Neural cell (in vitro differentiated cells): ENCODE results near the gene ZFYVE26. TPM values are rescaled to one million over a fixed set of nuclear protein-coding genes. Genes with fewer than 3 reads are reported as not detected.

Experiments used
- H2AFZ ChIP-seq: fragments of 200-600, 300-800 bp; sonication (generic), shearing (Covaris generic); 2 replicates; pipeline ENCODE4 v1.6.0; 2014; ENCODE audit warnings: low read depth, mild to moderate bottlenecking, antibody characterized with exemption, low read length, moderate library complexity
- H3F3A ChIP-seq: fragments of 200-600 bp; shearing (Covaris generic); 2 replicates; pipeline ENCODE4 v1.6.1; 2016; ENCODE audit warnings: mild to moderate bottlenecking, moderate library complexity, mixed read lengths, antibody characterized with exemption, low read length; ENCODE audit not compliant: insufficient read depth, poor library complexity, severe bottlenecking
- H3K27ac ChIP-seq: fragments of 200-600, 300-800 bp; sonication (generic), shearing (Covaris generic); 2 replicates; pipeline ENCODE4 v1.5.1; 2014; ENCODE audit warnings: mild to moderate bottlenecking, low read length, moderate library complexity
- H3K27me3 ChIP-seq: fragments of 300-800, 200-600 bp; sonication (generic), shearing (Covaris generic); 2 replicates; pipeline ENCODE4 v1.6.0; 2014; ENCODE audit warnings: mild to moderate bottlenecking, low read depth, low read length, moderate library complexity; ENCODE audit not compliant: insufficient read depth
- H3K36me3 ChIP-seq: fragments of 300-800, 200-600 bp; sonication (generic), shearing (Covaris generic); 2 replicates; pipeline ENCODE4 v1.5.1; 2014; ENCODE audit warnings: mild to moderate bottlenecking, antibody characterized with exemption, low read length, moderate library complexity; ENCODE audit not compliant: insufficient read depth
- H3K4me2 ChIP-seq: fragments of 300-800, 200-600 bp; sonication (generic), shearing (Covaris generic); 2 replicates; pipeline ENCODE4 v1.6.0; 2014; ENCODE audit warnings: mild to moderate bottlenecking, low read length
- H3K4me3 ChIP-seq: fragments of 300-800, 200-600 bp; sonication (generic), shearing (Covaris generic); 2 replicates; pipeline ENCODE4 v1.5.1; 2014; ENCODE audit warnings: mild to moderate bottlenecking, low read length, moderate library complexity
- H3K79me2 ChIP-seq: fragments of 200-600 bp; shearing (Covaris generic); replicated peaks from 2 replicates; pipeline ENCODE4 v1.6.0; 2014; ENCODE audit warnings: mild to moderate bottlenecking, low read length, moderate library complexity; ENCODE audit not compliant: insufficient read depth
- H3K9ac ChIP-seq: fragments of 300-800, 200-600 bp; sonication (generic), shearing (Covaris generic); 2 replicates; pipeline ENCODE4 v1.6.1; 2016; ENCODE audit warnings: mild to moderate bottlenecking, low read length, mixed read lengths
- H3K9me2 ChIP-seq: fragments of 200-600 bp; shearing (Covaris generic); 2 replicates; pipeline ENCODE4 v1.6.1; 2016; ENCODE audit warnings: mild to moderate bottlenecking, low read length, mixed read lengths; ENCODE audit not compliant: insufficient read depth
- H3K9me3 ChIP-seq: fragments of 200-600, 300-800 bp; sonication (generic), shearing (Covaris generic); 2 replicates; pipeline ENCODE4 v1.6.1; 2016; ENCODE audit warnings: mild to moderate bottlenecking, mixed run types, low read length, moderate library complexity, mixed read lengths
- H4K20me1 ChIP-seq: fragments of 200-600 bp; shearing (Covaris generic); 2 replicates; pipeline ENCODE4 v1.6.1; 2016; ENCODE audit warnings: mild to moderate bottlenecking, mixed run types; ENCODE audit not compliant: insufficient read depth
- EP300 ChIP-seq: fragments of 450-650 bp; conservative IDR thresholded peaks from 2 replicates; pipeline ENCODE4 v1.6.1; 2014; ENCODE audit warnings: antibody characterized with exemption, mild to moderate bottlenecking, moderate library complexity; ENCODE audit not compliant: poor library complexity, severe bottlenecking
- EZH2 ChIP-seq: fragments of 200-600, 300-800 bp; shearing (Covaris generic), sonication (generic); IDR thresholded peaks from 2 replicates; pipeline ENCODE4 v1.6.1; 2014; ENCODE audit warnings: antibody characterized with exemption, low read length, borderline replicate concordance, mild to moderate bottlenecking; ENCODE audit not compliant: insufficient read depth, poor library complexity, severe bottlenecking
- MXI1 ChIP-seq: fragments of 450-650 bp; conservative IDR thresholded peaks from 2 replicates; pipeline ENCODE4 v1.6.1; 2014; ENCODE audit warnings: antibody characterized with exemption, mild to moderate bottlenecking; ENCODE audit not compliant: poor library complexity, severe bottlenecking
- POLR2AphosphoS5 ChIP-seq: IDR thresholded peaks from 2 replicates; pipeline ENCODE4 v1.6.1; 2012
- RAD21 ChIP-seq: fragments of 450-650 bp; conservative IDR thresholded peaks from 2 replicates; pipeline ENCODE4 v1.6.1; 2014; ENCODE audit warnings: antibody characterized with exemption, mild to moderate bottlenecking, moderate library complexity
- SMC3 ChIP-seq: fragments of 450-650 bp; conservative IDR thresholded peaks from 2 replicates; pipeline ENCODE4 v1.6.1; 2014; ENCODE audit warnings: antibody characterized with exemption, mild to moderate bottlenecking, moderate library complexity; ENCODE audit not compliant: poor library complexity
- TAF1 ChIP-seq: IDR thresholded peaks from 2 replicates; pipeline ENCODE4 v1.6.1; 2012; ENCODE audit warnings: low read depth
- polyA plus RNA-seq: library from polyadenylated mRNA; depleted of rRNA; stranded (reverse); fragments of >200 nt; gene quantifications from 2 replicates; pipeline ENCODE4 v1.2.3, GENCODE V29; 2014
- TF ChIP-seq, protein P1 (sequence below): IDR thresholded peaks from 2 replicates; pipeline ENCODE4 v1.6.1; 2012; ENCODE audit warnings: borderline replicate concordance
- TF ChIP-seq, protein P2 (sequence below): fragments of 450-650 bp; IDR thresholded peaks from 2 replicates; pipeline ENCODE4 v1.5.1; 2014; ENCODE audit warnings: antibody characterized with exemption, mild to moderate bottlenecking, moderate library complexity; ENCODE audit not compliant: poor library complexity, severe bottlenecking

ZFYVE26 gene
- polyA plus RNA-seq, 1 donor from 2014 or later, result 8.5 TPM

DNA sequence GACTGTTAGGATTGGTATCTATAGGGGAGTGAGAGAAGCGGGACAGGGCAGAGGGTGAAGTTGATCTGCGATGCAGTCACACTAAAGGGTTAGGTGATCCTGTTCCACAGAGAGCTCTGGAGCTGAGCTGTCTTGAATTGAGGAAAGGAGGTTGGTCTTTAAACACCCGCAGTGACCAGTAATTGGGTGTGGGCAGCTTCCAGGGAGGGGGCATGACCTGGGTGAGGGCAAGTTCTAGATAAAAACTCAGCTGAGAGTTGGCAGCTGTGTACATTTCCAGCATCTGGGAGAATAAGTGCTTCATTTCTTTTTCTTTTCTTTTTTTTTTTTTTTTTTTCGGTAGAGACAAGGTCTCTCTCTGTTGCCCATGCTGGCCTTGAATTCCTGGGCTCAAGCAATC is 79.6 kb downstream of the ZFYVE26 start:
- H3K4me2 ChIP-seq, result no peak overlapping the region
- H3K79me2 ChIP-seq, result no peaks in the 10 kb centered on the region
- no peaks in the 10 kb centered on the region for H3F3A ChIP-seq
- TF ChIP-seq SMC3, result no peak
- TF ChIP-seq, protein P1, sequence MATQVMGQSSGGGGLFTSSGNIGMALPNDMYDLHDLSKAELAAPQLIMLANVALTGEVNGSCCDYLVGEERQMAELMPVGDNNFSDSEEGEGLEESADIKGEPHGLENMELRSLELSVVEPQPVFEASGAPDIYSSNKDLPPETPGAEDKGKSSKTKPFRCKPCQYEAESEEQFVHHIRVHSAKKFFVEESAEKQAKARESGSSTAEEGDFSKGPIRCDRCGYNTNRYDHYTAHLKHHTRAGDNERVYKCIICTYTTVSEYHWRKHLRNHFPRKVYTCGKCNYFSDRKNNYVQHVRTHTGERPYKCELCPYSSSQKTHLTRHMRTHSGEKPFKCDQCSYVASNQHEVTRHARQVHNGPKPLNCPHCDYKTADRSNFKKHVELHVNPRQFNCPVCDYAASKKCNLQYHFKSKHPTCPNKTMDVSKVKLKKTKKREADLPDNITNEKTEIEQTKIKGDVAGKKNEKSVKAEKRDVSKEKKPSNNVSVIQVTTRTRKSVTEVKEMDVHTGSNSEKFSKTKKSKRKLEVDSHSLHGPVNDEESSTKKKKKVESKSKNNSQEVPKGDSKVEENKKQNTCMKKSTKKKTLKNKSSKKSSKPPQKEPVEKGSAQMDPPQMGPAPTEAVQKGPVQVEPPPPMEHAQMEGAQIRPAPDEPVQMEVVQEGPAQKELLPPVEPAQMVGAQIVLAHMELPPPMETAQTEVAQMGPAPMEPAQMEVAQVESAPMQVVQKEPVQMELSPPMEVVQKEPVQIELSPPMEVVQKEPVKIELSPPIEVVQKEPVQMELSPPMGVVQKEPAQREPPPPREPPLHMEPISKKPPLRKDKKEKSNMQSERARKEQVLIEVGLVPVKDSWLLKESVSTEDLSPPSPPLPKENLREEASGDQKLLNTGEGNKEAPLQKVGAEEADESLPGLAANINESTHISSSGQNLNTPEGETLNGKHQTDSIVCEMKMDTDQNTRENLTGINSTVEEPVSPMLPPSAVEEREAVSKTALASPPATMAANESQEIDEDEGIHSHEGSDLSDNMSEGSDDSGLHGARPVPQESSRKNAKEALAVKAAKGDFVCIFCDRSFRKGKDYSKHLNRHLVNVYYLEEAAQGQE, result no peak
- TF ChIP-seq MXI1, result no peak
- TF ChIP-seq TAF1, result no peak
- TF ChIP-seq RAD21, result no peak
- TF ChIP-seq EP300, result no peak
- TF ChIP-seq, protein P2, sequence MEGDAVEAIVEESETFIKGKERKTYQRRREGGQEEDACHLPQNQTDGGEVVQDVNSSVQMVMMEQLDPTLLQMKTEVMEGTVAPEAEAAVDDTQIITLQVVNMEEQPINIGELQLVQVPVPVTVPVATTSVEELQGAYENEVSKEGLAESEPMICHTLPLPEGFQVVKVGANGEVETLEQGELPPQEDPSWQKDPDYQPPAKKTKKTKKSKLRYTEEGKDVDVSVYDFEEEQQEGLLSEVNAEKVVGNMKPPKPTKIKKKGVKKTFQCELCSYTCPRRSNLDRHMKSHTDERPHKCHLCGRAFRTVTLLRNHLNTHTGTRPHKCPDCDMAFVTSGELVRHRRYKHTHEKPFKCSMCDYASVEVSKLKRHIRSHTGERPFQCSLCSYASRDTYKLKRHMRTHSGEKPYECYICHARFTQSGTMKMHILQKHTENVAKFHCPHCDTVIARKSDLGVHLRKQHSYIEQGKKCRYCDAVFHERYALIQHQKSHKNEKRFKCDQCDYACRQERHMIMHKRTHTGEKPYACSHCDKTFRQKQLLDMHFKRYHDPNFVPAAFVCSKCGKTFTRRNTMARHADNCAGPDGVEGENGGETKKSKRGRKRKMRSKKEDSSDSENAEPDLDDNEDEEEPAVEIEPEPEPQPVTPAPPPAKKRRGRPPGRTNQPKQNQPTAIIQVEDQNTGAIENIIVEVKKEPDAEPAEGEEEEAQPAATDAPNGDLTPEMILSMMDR, result no peak
- TF ChIP-seq POLR2AphosphoS5, result no peak
- TF ChIP-seq EZH2, result no peak
- no peaks in the 10 kb centered on the region for H4K20me1 ChIP-seq
- H3K9me2 ChIP-seq, result no peaks in the 10 kb centered on the region
- H3K9me3 ChIP-seq, result no peaks in the 10 kb centered on the region
- H3K4me3 ChIP-seq, result no peak overlapping the region
- H3K36me3 ChIP-seq, result no peaks in the 10 kb centered on the region
- H2AFZ ChIP-seq, result no peak overlapping the region
- H3K9ac ChIP-seq, result no peak overlapping the region
- no peak overlapping the region for H3K27ac ChIP-seq
- no peaks in the 10 kb centered on the region for H3K27me3 ChIP-seq

DNA sequence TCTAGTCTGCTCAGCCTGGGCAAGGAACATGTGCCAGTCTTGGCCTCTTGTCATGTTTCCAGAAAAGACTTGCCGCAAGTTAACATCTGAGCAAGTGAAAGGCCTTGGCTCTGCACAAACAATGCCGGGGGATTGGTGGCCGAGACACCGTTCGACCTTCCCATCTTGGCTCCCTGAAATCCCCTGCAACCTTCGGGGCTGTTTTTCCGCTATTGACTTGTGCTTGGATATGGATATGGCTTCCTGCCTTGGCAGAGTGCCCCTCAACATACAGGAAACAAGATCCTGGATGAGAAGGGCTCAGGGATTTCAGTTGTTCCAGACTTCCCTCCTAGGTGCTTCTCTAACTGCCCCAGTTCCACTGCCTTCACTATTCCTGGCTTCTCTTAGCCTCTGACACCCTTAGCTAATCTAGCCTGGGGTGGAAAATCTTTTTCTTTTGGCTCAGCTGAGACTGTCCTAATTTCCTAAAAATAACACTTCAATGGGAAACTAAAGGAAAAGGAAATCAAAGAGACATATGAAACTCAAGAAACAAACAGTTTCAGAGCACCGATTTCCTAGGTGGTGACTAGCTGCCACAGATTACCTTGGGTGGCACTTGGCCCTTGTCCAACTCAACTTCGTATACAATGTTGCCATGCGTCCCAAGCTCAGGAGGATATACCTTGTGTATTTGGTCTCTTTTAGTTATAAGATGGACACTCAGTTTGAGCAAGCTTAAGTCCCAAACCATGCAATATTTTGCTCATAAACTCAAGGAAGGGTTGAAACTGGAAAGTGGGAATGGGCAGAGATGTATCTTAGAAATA is 80.8 kb downstream of the ZFYVE26 start:
- H4K20me1 ChIP-seq, result no peaks in the 10 kb centered on the region
- H3K9me2 ChIP-seq, result no peaks in the 10 kb centered on the region
- H3K27me3 ChIP-seq, result no peaks in the 10 kb centered on the region
- no peak overlapping the region for H3K4me3 ChIP-seq
- H3K79me2 ChIP-seq, result no peaks in the 10 kb centered on the region
- H3K36me3 ChIP-seq, result no peaks in the 10 kb centered on the region
- no peak overlapping the region for H3K9ac ChIP-seq
- no peak overlapping the region for H3K27ac ChIP-seq
- no peak overlapping the region for H2AFZ ChIP-seq
- no peak overlapping the region for H3K4me2 ChIP-seq
- no peaks in the 10 kb centered on the region for H3F3A ChIP-seq
- TF ChIP-seq POLR2AphosphoS5, result no peak
- TF ChIP-seq MXI1, result no peak
- TF ChIP-seq, protein P1, result no peak
- TF ChIP-seq EP300, result no peak
- TF ChIP-seq, protein P2, result no peak
- no peak for TF ChIP-seq TAF1
- no peak for TF ChIP-seq RAD21
- TF ChIP-seq EZH2, result no peak
- TF ChIP-seq SMC3, result no peak
- H3K9me3 ChIP-seq, result no peaks in the 10 kb centered on the region
